HepG2 (cell line): ENCODE data around the gene NENF.

Experiments
- FOXK2 ChIP-seq: fragments of 450-650 bp; IDR thresholded peaks from 2 replicates; pipeline ENCODE4 v1.6.1; 2016
- MYC ChIP-seq: sonication (generic); formaldehyde crosslinking; IDR thresholded peaks from 2 replicates; pipeline ENCODE4 v1.9.0; 2021; ENCODE audit warnings: missing genetic modification reagents, borderline replicate concordance
- POLR2A ChIP-seq, 2 experiments: IDR thresholded peaks; 2 replicates each; pipeline ENCODE4 v1.6.1; 2011; ENCODE audit warnings: low read depth in 2 of 2, low read length in 2 of 2, mild to moderate bottlenecking in 1 of 2, moderate library complexity in 1 of 2; ENCODE audit not compliant: insufficient read depth in 1 of 2
- U2AF2 ChIP-seq: fragments of 200-400 bp; formaldehyde crosslinking; IDR thresholded peaks from 2 replicates; pipeline ENCODE4 v1.6.1; 2017; ENCODE audit warnings: low read depth, mild to moderate bottlenecking, low read length
- ZNF253 ChIP-seq: sonication (generic); formaldehyde crosslinking; IDR thresholded peaks from 2 replicates; pipeline ENCODE4 v1.8.0; 2022; ENCODE audit warnings: mild to moderate bottlenecking, missing genetic modification reagents, borderline replicate concordance
- ZNF333 ChIP-seq: sonication (generic); formaldehyde crosslinking; IDR thresholded peaks from 2 replicates; pipeline ENCODE4 v1.4.0; 2020; ENCODE audit warnings: mild to moderate bottlenecking, missing genetic modification reagents, borderline replicate concordance

GRCh38 chr1:212455803-212456528, 23.2 kb downstream of the NENF start:
- TF ChIP-seq ZNF333 (CRISPR knock-in tag) (no peak), POLR2A (IDR thresholded peaks at IDR 0.05; ENCODE audit: insufficient read depth in 1 of 2, low read depth in 2 of 2, low read length in 2 of 2) (no peak), FOXK2 (no peak), ZNF253 (CRISPR knock-in tag) (no peak), MYC (CRISPR knock-in tag) (no peak), U2AF2 (no peak)
